Fibroblast of mammary gland (primary cell): ENCODE data around the gene RIT2.

ENCODE experiments used
- DNase-seq: peaks from one replicate; pipeline ENCODE4 v3.0.0-alpha.2; 2010; ENCODE audit warnings: low read depth
- H3K4me3 ChIP-seq: 2 replicates; pipeline ENCODE4 v1.5.1; 2011; ENCODE audit warnings: low read depth, mild to moderate bottlenecking, low read length, moderate library complexity; ENCODE audit not compliant: control insufficient read depth
- CTCF ChIP-seq: conservative IDR thresholded peaks from 2 replicates; pipeline ENCODE4 v1.5.1; 2011; ENCODE audit warnings: low read depth, low read length, inconsistent platforms; ENCODE audit not compliant: control insufficient read depth, insufficient read depth

Gene RIT2

GRCh38 chr18:42929857-42930256 lies 185.6 kb downstream of the RIT2 start:
- TF ChIP-seq CTCF = no peak
- no peak overlapping the region for H3K4me3 ChIP-seq
- peak; percentile 40 for DNase-seq

GRCh38 chr18:42929181-42929580 lies 186.3 kb downstream of the RIT2 start:
- no peak overlapping the region for H3K4me3 ChIP-seq
- DNase-seq = no peak
- TF ChIP-seq CTCF = no peak

GRCh38 chr18:42925036-42925435 lies 190.4 kb downstream of the RIT2 start:
- DNase-seq = peak; percentile 28
- no peak overlapping the region for H3K4me3 ChIP-seq
- TF ChIP-seq CTCF = no peak

- no peak overlapping the region for H3K4me3 ChIP-seq
Observed at GRCh38 chr18:42922363-42922762, 193.1 kb downstream of the RIT2 start.

GRCh38 chr18:42921226-42921737 lies 194.2 kb downstream of the RIT2 start:
- TF ChIP-seq CTCF = no peak
- no peak overlapping the region for H3K4me3 ChIP-seq
- no peak for DNase-seq

More at GRCh38 chr18:42922363-42922762, 193.1 kb downstream of the RIT2 start:
- no peak for DNase-seq
- TF ChIP-seq CTCF = no peak

- no peak for TF ChIP-seq CTCF
- DNase-seq = no peak
- H3K4me3 ChIP-seq = no peak overlapping the region
Observed at GRCh38 chr18:42920621-42921020, 194.9 kb downstream of the RIT2 start.

GRCh38 chr18:42915299-42915698 lies 200.2 kb downstream of the RIT2 start:
- H3K4me3 ChIP-seq = no peak overlapping the region
- no peak for TF ChIP-seq CTCF
- no peak for DNase-seq
